Mesenchymal stem cell (in vitro differentiated cells and primary cell): Measurements from ENCODE around the gene WNT2.
A peak's percentile ranks its signal among the peaks of the same experiment; 100 is the strongest.

Experiments used
- DNase-seq: peaks from one replicate; pipeline ENCODE4 v3.0.0-alpha.2; 2013
- H2AFZ ChIP-seq: one replicate; pipeline ENCODE4 v1.6.1; 2013; ENCODE audit warnings: low read depth, mild to moderate bottlenecking, control low read depth, inconsistent platforms, low read length, moderate library complexity
- H2AK5ac ChIP-seq: 2 replicates; pipeline ENCODE4 v1.6.1; 2013; ENCODE audit warnings: low read length, moderate library complexity, mild to moderate bottlenecking, inconsistent platforms; ENCODE audit not compliant: severe bottlenecking
- H2BK120ac ChIP-seq: one replicate; pipeline ENCODE4 v1.6.1; 2013; ENCODE audit warnings: low read depth, mild to moderate bottlenecking, inconsistent platforms, low read length, moderate library complexity
- H2BK12ac ChIP-seq, 2 experiments: one replicate each; pipeline ENCODE4 v1.6.1; 2013; ENCODE audit warnings: inconsistent platforms in 2 of 2, low read length in 2 of 2, mild to moderate bottlenecking in 2 of 2, moderate library complexity in 2 of 2, control low read depth in 1 of 2
- H2BK15ac ChIP-seq: one replicate; pipeline ENCODE4 v1.6.1; 2013; ENCODE audit warnings: mild to moderate bottlenecking, low read depth, inconsistent platforms; ENCODE audit not compliant: poor library complexity, severe bottlenecking
- H2BK5ac ChIP-seq: 2 replicates; pipeline ENCODE4 v1.6.1; 2013; ENCODE audit warnings: low read depth, mild to moderate bottlenecking, low read length, control low read depth, inconsistent platforms; ENCODE audit not compliant: poor library complexity, severe bottlenecking
- H3K14ac ChIP-seq, 2 experiments: one replicate each; pipeline ENCODE4 v1.6.1; 2013; ENCODE audit warnings: inconsistent platforms in 2 of 2, low read length in 2 of 2, control low read depth in 1 of 2, mild to moderate bottlenecking in 1 of 2, moderate library complexity in 1 of 2
- H3K18ac ChIP-seq, 2 experiments: one replicate each; pipeline ENCODE4 v1.6.1; 2013; ENCODE audit warnings: inconsistent platforms in 2 of 2, low read length in 2 of 2, control low read depth in 1 of 2, low read depth in 1 of 2, mild to moderate bottlenecking in 1 of 2
- H3K23ac ChIP-seq, 2 experiments: one replicate each; pipeline ENCODE4 v1.6.1; 2013; ENCODE audit warnings: inconsistent platforms in 2 of 2, low read length in 2 of 2, mild to moderate bottlenecking in 2 of 2, moderate library complexity in 2 of 2, control low read depth in 1 of 2
- H3K27ac ChIP-seq: 2 replicates; pipeline ENCODE4 v1.5.1; 2013; ENCODE audit warnings: mild to moderate bottlenecking, moderate library complexity, low read length, control low read depth, inconsistent platforms; ENCODE audit not compliant: poor library complexity, severe bottlenecking
- H3K27me3 ChIP-seq, 2 experiments: 2 replicates each; pipeline versions ENCODE4 v1.6.1 to v1.7.0; 2013; ENCODE audit warnings: low read length in 2 of 2, mild to moderate bottlenecking in 2 of 2, moderate library complexity in 2 of 2, control low read depth in 1 of 2, inconsistent platforms in 1 of 2; ENCODE audit not compliant: control insufficient read depth in 1 of 2, insufficient read depth in 1 of 2
- H3K36me3 ChIP-seq, 2 experiments: 2 replicates each; pipeline versions ENCODE4 v1.6.1 to v1.7.0; 2013; ENCODE audit warnings: low read length in 2 of 2, control low read depth in 1 of 2, inconsistent platforms in 1 of 2, low read depth in 1 of 2, mild to moderate bottlenecking in 1 of 2; ENCODE audit not compliant: insufficient read depth in 2 of 2, control insufficient read depth in 1 of 2
- H3K4ac ChIP-seq, 2 experiments: one replicate each; pipeline ENCODE4 v1.6.1; 2013; ENCODE audit warnings: inconsistent platforms in 2 of 2, low read length in 2 of 2, mild to moderate bottlenecking in 2 of 2, moderate library complexity in 2 of 2, control low read depth in 1 of 2, low read depth in 1 of 2
- H3K4me1 ChIP-seq: 2 replicates; pipeline ENCODE4 v1.6.1; 2013; ENCODE audit warnings: low read depth, low read length, control low read depth; ENCODE audit not compliant: control insufficient read depth, insufficient read depth
- H3K4me2 ChIP-seq: 2 replicates; pipeline ENCODE4 v1.6.1; 2013; ENCODE audit warnings: low read length, mild to moderate bottlenecking, inconsistent platforms; ENCODE audit not compliant: poor library complexity, severe bottlenecking
- H3K4me3 ChIP-seq, 2 experiments: 2 replicates each; pipeline versions ENCODE4 v1.5.1 to v1.7.0; 2013; ENCODE audit warnings: low read length in 2 of 2, mild to moderate bottlenecking in 2 of 2, control low read depth in 1 of 2, low read depth in 1 of 2; ENCODE audit not compliant: insufficient read depth in 1 of 2
- H3K79me1 ChIP-seq: replicated peaks from 2 replicates; pipeline ENCODE4 v1.6.1; 2013; ENCODE audit warnings: mild to moderate bottlenecking, control low read depth, low read length, inconsistent platforms; ENCODE audit not compliant: poor library complexity, severe bottlenecking
- H3K9ac ChIP-seq: 2 replicates; pipeline ENCODE4 v1.7.0; 2013; ENCODE audit warnings: mild to moderate bottlenecking, low read length, moderate library complexity
- H3K9me3 ChIP-seq: 2 replicates; pipeline ENCODE4 v1.7.0; 2013; ENCODE audit warnings: mild to moderate bottlenecking, low read length; ENCODE audit not compliant: control insufficient read depth
- H4K8ac ChIP-seq: one replicate; pipeline ENCODE4 v1.6.1; 2013; ENCODE audit warnings: inconsistent platforms, mild to moderate bottlenecking, low read length, moderate library complexity
- H4K91ac ChIP-seq: one replicate; pipeline ENCODE4 v1.6.1; 2013; ENCODE audit warnings: mild to moderate bottlenecking, low read length, inconsistent platforms
- WGBS: methylation state at CpG from one replicate; pipeline ENCODE4 v1.1.7; 2013; ENCODE audit warnings: mixed read lengths; 5-methylcytosine and 5-hydroxymethylcytosine counted together

Gene WNT2

GRCh38 chr7:117350027-117350426, 27.2 kb upstream of the WNT2 start:
- no peak overlapping the region for H2BK12ac ChIP-seq
- H2AFZ ChIP-seq, result no peak overlapping the region
- H3K27ac ChIP-seq, result no peak overlapping the region
- H3K4ac ChIP-seq, result no peak overlapping the region
- H2BK5ac ChIP-seq, result no peak overlapping the region
- no peak overlapping the region for H2BK120ac ChIP-seq
- H4K91ac ChIP-seq, result no peak overlapping the region
- no peak overlapping the region for H2BK15ac ChIP-seq
- no peaks in the 10 kb centered on the region for H3K4me1 ChIP-seq
- no peak overlapping the region for H3K14ac ChIP-seq
- H3K18ac ChIP-seq, result no peak overlapping the region
- H3K4me3 ChIP-seq, result no peak overlapping the region
- no peak overlapping the region for H3K23ac ChIP-seq
- no peak for DNase-seq
- H2AK5ac ChIP-seq, result no peak overlapping the region
- H4K8ac ChIP-seq, result no peak overlapping the region
- H3K4me2 ChIP-seq, result no peak overlapping the region
- H3K36me3 ChIP-seq, result no peaks in the 10 kb centered on the region
- 100% methylated on average over 1 of the region's 1 CpG for WGBS
- no peak overlapping the region for H3K9ac ChIP-seq
- H3K27me3 ChIP-seq, result no peaks in the 10 kb centered on the region
- H3K9me3 ChIP-seq, result no peaks in the 10 kb centered on the region
- no peaks in the 10 kb centered on the region for H3K79me1 ChIP-seq

GRCh38 chr7:117349570-117349969, 26.7 kb upstream of the WNT2 start:
- H3K4me1 ChIP-seq, result no peaks in the 10 kb centered on the region
- H2BK5ac ChIP-seq, result no peak overlapping the region
- H4K8ac ChIP-seq, result no peak overlapping the region
- H2BK12ac ChIP-seq, result no peak overlapping the region
- H3K27me3 ChIP-seq, result no peaks in the 10 kb centered on the region
- no peaks in the 10 kb centered on the region for H3K36me3 ChIP-seq
- H3K4me2 ChIP-seq, result no peak overlapping the region
- H3K23ac ChIP-seq, result no peak overlapping the region
- H3K79me1 ChIP-seq, result no peaks in the 10 kb centered on the region
- no peak overlapping the region for H4K91ac ChIP-seq
- no peak overlapping the region for H2AK5ac ChIP-seq
- no peak overlapping the region for H2AFZ ChIP-seq
- H3K9me3 ChIP-seq, result no peaks in the 10 kb centered on the region
- no peak overlapping the region for H3K27ac ChIP-seq
- H3K4ac ChIP-seq, result no peak overlapping the region
- no peak overlapping the region for H3K4me3 ChIP-seq
- H3K9ac ChIP-seq, result no peak overlapping the region
- 58% methylated on average over 1 of the region's 2 CpGs for WGBS
- no peak overlapping the region for H3K18ac ChIP-seq
- H2BK15ac ChIP-seq, result no peak overlapping the region
- H3K14ac ChIP-seq, result no peak overlapping the region
- no peak overlapping the region for H2BK120ac ChIP-seq
- DNase-seq, result no peak

GRCh38 chr7:117347962-117348672, 25.3 kb upstream of the WNT2 start:
- Histone ChIP-seq H2BK15ac (no peak overlapping the region), H3K27me3 (no peaks in the 10 kb centered on the region), H3K27ac (no peak overlapping the region), H2BK5ac (no peak overlapping the region), H3K36me3 (no peaks in the 10 kb centered on the region), H2BK120ac (no peak overlapping the region), H3K18ac (no peak overlapping the region), H3K4me1 (no peaks in the 10 kb centered on the region), H3K4me2 (no peak overlapping the region), H3K79me1 (no peaks in the 10 kb centered on the region), H4K8ac (peak overlapping the region; percentile 41), H3K4ac (no peak overlapping the region), H2AFZ (no peak overlapping the region), H2AK5ac (no peak overlapping the region), H2BK12ac (no peak overlapping the region), H3K9ac (no peak overlapping the region), H3K14ac (no peak overlapping the region), H3K9me3 (no peaks in the 10 kb centered on the region), H4K91ac (peak overlapping the region; percentile 39), H3K4me3 (no peak overlapping the region), H3K23ac (no peak overlapping the region)
- WGBS, result 87% methylated on average over 5 of the region's 7 CpGs
- no peak for DNase-seq

GRCh38 chr7:117347480-117347879, 24.6 kb upstream of the WNT2 start:
- no peaks in the 10 kb centered on the region for H3K4me1 ChIP-seq
- 94% methylated on average over 6 of the region's 6 CpGs for WGBS
- DNase-seq, result no peak
- H3K18ac ChIP-seq, result no peak overlapping the region
- no peak overlapping the region for H2AFZ ChIP-seq
- no peak overlapping the region for H2BK120ac ChIP-seq
- no peak overlapping the region for H3K4ac ChIP-seq
- H3K4me3 ChIP-seq, result no peak overlapping the region
- no peak overlapping the region for H2BK12ac ChIP-seq
- H3K23ac ChIP-seq, result no peak overlapping the region
- no peak overlapping the region for H3K14ac ChIP-seq
- H2AK5ac ChIP-seq, result no peak overlapping the region
- H3K36me3 ChIP-seq, result no peaks in the 10 kb centered on the region
- H3K27ac ChIP-seq, result no peak overlapping the region
- H3K27me3 ChIP-seq, result no peaks in the 10 kb centered on the region
- H2BK15ac ChIP-seq, result no peak overlapping the region
- H3K4me2 ChIP-seq, result no peak overlapping the region
- no peaks in the 10 kb centered on the region for H3K79me1 ChIP-seq
- H2BK5ac ChIP-seq, result no peak overlapping the region
- no peaks in the 10 kb centered on the region for H3K9me3 ChIP-seq
- H3K9ac ChIP-seq, result no peak overlapping the region
- no peak overlapping the region for H4K8ac ChIP-seq
- no peak overlapping the region for H4K91ac ChIP-seq
